Ramos (cell line): ENCODE results near the gene RAB3C.
"Not testable (repeated sequence)": the region's sequence is repeated elsewhere in the genome, so short reads cannot be mapped to it uniquely, and the experiment has no call there.

Source experiments
- in situ Hi-C: fragments of 300-500 bp; cut with MboI; formaldehyde crosslinking; loops from one replicate; pipeline ENCODE4 v1.14.3; 2022; ENCODE audit warnings: low sequenced_read_pairs; ENCODE audit not compliant: unreplicated experiment

Gene RAB3C

DNA sequence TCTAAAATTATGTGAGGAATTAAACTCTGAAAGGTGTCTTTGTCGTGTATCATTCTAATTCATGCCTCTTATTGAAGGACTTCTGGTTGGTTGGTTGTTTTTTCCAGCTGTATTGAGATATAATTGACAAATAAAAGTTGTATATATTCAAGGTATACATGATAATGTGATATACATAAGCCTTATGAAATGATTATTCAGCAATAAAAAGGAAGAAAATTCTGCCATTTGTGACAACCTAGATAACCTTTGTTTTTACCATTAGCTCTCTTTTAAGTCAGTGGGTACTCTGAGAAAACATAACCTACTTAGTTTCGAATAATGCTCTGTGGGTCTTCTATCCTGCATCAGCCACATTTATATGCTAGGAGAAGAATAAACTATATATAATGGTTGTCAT is 89.6 kb downstream of the RAB3C start:
- in situ Hi-C loops = no loop called here

DNA sequence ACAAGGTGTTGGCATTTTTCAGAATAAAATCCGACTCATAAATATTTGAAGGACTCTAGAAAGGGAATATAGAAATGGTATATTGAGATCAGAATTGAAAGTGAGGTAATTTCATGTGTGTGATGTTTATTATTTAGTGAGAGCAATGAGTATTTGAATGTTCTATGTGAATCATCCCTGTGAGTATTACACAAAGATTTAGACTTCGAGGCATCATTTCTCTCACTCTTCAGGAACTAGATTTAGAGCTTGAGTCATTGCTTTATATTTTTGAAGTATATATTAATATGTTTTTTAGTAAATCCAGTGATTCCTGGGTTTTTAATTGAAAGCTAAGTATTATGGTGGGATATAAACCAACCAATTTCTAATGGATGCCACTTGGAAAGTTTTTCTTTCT is 91.2 kb downstream of the RAB3C start:
- in situ Hi-C loops = no loop called here

DNA sequence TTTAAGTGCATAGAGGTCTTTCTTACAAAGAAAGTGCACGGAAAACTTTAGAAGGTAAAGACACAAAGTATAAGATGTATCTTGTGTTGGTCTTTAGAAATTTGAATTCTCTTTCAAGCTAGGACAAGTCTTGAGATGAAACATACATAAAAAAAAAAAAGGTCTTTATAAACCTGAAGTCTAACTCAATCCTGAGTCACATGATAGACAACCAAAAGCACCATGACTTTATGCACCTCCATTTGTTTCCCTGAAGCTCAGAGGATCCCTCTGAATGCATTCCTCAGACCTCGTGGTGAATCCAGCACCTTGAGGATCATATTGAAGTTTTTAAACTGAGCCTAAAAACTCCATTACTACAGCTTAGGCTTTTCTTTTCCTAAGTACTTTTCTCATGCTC is 91.8 kb downstream of the RAB3C start:
- in situ Hi-C loops = no loop called here

DNA sequence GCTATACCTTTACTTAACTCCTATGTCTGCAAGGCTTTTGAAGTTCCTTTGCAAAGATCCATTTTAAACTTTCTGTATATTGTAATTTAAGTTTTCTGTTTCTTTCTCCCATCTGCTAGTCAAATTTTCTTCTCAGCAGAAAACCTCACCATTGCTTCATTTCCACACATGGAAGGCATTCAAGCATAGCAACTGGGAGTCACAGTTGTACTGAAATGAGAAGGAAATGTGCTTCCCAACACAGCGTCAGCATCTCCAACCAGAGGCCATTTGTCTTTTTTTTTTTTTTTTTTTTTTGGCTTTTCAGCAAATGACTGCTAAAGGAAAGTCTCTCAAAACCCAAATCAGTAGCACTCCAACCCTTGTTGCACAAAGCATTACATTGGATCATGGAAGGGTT is 92.5 kb downstream of the RAB3C start:
- in situ Hi-C loops = no loop called here

DNA sequence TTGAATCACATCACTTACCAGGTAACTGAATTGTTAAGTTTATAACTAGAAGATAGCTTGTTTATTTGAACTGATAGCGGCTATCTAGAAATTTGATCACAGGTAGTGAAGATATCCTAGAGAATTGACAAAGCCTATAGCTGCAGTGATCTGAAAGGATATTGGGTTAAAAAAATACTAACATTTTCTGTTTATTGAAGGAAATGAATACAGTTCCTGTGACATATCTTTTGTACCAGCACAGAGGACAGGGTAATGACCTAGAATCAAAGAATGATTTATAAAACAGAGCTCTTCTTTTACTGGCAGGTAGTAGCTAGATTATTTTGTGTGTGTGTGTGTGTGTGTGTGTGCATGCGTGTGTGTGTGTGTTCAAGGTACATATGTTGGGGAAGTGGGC is 94.8 kb downstream of the RAB3C start:
- in situ Hi-C loops = no loop called here

DNA sequence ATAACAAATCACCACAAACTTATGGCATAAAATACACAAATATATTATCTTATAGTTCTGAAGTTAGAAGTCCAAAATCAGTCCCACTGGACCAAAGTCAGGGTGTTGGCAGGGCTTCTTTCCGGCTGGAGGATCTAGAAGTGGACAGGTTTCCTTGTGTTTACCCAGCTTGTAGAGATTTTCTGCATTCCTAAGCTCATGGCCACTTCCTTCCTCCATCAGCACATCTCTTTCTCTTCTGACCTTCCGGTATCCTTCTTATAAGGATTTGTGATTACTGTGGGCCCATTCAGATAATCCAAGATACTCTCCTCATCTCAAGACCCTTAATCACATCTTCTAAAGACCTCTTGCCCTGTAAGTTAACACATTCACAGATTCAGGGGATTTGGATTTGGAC is 97.6 kb downstream of the RAB3C start:
- in situ Hi-C loops = no loop called here

DNA sequence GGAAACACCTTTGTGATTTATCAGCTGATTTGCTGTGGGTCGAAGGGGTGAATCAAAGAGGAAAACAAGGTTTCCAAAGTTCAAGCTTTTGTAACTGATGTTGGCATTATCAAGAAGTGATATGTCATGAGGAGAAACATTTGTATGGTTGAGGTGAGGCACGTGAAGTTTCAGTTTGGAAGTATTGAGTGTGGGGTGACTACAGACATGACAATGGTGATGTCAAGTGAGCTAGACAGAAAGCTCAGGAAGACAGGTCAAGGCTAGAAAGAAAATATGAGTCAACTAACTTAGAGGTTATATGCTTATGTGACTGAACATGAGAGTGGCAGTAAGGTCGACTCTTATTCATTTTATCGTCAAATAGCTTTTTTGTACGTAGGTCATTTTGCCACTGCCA is 99.1 kb downstream of the RAB3C start:
- in situ Hi-C loops = no loop called here

DNA sequence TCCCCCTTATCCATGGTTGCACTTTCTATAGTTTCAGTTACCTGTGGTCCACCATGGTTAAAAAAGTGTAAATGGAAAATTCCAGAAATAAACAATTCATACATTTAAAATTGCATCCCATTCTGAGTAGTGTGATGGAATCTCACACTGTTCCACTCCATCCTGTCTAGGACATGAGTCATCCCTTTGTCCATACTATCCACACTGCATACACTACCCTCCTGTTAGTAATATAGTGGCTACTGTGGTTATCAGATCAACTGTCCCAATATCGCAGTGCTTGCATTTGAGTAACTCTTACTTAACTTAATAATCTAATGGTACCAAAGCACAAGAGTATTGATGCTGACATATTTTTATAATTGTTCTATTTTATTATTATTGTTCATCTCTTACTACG is 100.7 kb downstream of the RAB3C start:
- in situ Hi-C loops = no loop called here

DNA sequence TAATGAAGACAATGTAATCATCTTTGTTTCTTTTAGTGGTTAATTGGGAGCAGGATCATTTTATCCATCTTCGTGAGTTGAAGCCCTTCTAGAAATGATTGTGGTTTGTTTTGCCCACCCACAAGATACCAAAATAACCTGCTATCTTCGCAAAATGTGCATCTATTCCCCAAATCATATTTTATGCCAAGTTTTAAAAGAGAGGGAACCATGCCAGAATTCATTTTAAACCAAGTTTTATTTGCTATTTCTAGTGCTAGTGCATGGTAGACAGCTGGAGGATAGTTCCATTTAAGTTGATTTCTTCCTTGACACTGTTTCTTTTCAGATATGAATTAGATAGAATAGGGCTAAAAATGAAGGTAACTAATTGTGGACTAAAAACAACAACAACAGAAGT is 104.2 kb downstream of the RAB3C start:
- in situ Hi-C loops = no loop called here

DNA sequence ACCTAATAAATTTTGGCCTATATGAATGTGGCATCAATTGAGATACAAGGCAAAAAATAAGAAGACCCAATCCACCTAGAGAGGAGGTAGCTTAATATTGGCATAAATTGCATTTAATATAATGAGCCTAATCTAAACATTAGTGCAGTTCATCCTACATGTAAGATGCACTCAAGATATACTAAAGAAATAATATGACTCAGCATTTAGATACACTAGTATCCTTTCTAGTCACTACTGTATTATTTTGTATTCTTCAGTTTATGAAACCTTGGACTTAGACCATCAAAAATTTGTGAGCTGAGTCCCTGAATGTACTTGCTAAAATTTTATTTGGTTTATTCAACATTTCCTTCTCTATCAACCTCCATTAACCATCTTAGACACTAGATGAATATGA is 104.7 kb downstream of the RAB3C start:
- in situ Hi-C loops = no loop called here

DNA sequence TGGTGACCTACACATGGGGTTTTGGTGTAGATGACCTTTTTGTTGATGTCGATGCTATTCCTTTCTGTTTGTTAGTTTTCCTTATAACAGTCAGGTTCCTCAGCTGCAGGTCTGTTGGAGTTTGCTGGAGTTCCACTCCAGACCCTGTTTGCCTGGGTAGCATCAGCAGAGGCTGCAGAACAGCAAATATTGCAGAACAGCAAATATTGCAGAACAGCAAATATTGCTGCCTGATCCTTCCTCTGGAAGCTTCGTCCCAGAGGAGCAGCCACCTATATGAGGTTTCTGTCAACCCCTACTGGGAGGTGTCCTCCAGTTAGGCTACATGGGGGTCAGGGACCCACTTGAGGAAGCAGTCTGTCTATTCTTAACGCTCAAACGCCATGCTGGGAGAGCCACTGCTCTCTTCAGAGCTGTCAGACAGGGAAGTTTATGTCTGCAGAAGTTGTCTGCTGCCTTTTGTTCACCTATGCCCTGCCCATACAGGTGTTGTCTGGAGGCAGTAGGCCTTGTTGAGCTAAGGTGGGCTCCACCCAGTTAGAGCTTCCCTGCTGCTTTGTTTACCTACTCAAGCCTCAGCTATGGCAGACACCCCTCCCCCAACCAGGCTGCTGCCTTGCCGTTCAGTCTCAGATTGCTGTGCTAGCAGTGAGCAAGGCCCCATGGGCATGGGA is 116.3 kb downstream of the RAB3C start:
- in situ Hi-C loops = not testable (repeated sequence)

DNA sequence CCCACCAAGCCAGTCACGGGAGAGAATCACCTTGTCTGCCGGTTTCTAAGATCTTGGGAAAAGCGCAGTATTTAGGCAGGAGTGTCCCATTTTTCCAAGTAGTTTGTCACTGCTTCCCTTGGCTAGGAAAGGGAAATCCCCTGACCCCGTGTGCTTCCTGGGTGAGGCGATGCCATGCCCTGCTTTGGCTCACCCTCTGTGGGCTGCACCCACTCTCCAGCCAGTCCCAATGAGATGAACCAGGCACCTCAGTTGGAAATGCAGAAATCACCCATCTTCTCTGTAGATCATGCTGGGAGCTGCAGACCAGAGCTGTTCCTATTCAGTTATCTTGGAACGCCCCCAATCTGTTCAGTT is 116.9 kb downstream of the RAB3C start:
- in situ Hi-C loops = no loop called here

DNA sequence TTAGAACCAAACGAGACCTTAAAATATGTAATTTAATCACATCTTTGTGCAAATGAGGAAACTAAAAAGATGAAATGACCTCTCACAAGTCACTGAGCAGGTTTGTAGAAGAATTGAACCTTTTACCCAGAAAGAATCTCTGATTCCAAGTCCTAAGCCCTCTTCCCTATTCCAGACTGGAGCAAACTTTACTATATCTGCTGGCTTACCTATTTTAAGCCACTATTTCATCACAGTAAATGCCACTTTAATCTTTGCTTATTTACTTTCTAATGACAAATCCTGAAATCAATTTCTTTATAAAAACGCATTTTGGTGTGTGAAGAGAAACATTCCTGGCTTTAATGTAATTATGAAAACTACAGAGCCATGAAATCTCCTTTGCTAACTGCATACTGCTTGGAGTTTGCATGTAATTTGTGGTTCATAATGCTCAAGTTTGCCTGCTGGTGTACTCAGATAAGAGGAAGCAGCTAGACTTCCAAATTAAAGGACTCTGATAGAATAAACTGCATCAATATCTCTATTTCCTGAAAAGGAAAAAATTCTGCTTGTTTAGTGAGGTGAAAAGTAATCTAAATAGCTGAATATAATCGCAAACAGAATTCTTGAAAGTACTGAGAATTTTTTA is 121.2 kb downstream of the RAB3C start:
- in situ Hi-C loops = no loop called here

DNA sequence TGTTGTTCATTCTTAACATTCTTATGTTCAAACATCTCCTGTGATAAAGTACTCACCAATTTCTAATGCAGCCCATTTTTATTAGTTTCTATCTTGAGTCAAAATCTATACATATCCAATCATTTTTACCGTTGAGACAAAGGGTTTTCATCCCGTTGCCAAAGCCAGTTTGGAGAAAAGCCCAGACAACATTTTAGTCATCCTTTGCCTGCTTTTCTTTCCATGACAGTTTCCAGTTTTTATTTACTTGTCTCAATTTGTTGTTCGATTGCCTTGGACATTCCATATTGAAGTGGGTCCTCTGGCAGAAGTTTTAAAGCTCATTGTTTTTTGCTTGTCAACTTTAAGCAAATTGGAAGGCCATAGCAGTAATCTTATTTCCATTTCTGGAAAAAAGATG is 123.9 kb downstream of the RAB3C start:
- in situ Hi-C loops = no loop called here

DNA sequence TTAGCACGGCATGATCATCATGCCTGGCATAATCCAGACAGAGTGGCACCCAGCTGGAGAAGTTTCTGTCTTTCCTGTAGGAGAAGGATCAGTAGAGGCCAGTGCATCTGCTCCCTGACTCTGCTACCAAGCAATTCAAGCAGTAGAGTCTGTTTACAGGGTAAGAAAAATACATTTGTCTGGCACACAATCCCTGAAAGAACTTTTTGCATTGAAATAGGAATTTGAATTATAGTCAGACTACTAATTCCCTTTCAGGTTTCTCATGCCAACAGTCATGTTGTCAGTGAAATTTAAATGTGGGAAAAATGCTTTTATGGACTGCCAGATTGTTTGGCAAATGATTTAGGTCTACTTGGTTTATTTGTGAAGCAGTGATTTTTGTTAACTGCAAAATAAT is 125.6 kb downstream of the RAB3C start:
- in situ Hi-C loops = no loop called here

DNA sequence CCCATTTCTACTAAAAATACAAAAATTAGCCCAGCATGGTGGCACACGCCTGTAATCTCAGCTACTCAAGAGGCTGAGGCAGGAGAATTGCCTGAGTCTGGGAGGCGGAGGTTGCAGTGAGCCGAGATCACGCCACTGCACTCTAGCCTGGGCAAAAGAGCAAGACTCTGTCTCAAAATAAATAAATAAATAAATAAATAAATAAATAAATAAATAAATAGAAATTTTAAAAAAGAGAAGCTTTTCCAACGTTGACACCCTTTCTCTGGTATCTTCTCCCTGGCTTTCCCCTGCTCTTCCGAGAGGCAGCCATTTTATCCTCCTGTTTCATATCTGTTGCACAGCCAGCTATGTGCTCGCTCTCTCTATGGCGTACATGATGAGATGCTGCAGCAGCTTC is 127.5 kb downstream of the RAB3C start:
- in situ Hi-C loops = not testable (repeated sequence)

DNA sequence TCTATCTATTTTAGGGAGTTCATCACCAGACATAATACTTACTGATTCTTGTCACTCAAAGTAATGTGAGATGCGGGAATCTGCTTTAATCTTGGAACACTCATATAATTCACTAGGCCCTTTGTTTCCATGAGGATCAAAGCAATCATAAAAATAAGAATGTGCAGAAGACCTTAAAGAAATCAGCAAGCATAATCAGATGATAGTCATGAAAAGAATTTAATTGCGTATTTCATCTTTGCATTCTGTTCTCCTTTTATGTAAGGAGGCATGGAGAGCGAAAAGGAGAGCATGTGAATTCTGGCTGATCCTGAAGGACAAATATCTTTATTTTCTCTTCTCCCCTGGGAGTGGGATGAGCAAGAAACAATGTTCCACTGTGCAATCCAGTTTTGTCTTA is 128.0 kb downstream of the RAB3C start:
- in situ Hi-C loops = no loop called here

DNA sequence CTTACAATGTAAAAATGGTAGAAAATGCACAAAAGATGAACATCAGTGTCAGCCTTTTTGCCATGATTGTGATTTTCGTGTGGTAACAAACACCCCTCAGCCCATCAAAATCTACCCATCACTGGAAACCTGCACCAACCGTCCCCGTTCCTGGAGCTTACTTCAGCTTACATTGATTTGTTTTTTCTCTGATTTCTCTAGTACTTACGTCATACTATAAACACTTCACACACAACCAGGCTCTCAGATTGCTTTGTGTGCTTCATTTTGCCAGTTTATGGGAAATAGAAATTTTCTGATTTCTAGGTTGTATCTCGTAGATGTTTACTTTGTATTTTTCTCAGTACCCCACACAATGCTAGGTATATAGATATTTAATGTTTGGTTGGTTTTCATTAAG is 129.1 kb downstream of the RAB3C start:
- in situ Hi-C loops = no loop called here

DNA sequence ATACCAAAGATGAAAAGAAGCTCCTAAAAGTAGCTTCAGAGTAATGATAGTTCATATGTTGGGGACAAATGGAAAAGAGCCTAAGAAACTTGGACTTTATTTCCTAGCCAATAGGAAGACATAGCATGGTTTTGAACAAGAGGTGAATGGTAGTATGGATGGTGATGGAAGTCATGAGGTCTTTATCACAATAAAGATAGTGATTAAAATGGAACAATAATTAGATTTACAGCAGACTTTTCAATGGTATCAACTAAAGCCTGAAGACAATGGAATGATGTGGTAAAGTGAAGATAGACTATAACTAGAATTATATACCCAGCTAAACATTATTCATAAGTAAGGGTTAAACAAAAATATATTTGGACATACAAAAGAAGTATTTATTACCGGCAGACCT is 131.2 kb downstream of the RAB3C start:
- in situ Hi-C loops = no loop called here

DNA sequence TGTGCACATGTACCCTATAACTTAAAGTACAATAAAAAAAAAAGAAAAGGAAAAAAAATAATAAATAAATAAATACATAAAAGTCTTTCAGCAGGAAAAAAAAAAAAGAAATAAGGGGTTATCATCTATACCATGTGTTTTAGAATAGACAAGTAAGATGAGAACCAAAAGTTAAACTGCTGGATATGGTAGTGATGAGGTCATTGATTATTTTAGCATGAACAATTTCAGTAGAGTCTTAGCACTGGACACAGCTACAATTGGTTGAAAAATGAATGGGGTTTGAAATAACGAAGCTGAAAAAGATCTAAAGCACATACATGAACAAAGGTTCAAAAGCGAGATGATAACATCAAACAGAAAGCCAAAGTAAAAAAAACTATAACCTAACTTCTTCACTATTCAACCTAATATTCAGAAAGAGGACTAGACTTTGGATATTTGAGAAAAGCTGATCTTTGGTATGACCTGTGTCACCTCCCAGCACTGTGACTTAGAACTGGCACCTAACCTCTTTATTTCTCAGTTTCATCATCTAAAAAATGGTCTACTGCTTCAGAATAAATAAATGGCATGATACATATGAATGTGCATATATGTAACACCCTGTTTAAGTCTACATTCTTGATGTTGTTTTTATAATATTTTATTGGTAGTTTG is 133.3 kb downstream of the RAB3C start:
- in situ Hi-C loops = no loop called here

DNA sequence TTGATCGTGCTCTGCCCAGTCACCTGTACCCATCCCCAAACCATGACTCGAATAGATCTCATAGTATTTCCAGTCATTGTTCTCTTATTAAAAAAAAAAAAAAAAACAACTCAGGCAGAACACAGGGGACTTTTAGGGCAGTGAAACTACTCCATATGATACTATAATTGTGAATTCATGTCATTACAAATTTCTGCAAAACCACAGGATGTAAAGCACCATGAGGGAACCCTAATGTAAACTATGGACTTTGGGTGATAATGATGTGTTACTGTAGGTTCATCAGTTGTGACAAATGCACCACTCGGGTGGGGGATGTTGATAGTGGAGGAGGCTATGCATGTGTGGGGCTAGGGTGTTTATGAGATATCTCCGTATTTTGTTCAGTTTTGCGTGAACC is 133.8 kb downstream of the RAB3C start:
- in situ Hi-C loops = no loop called here
